Tibial nerve (tissue), 4 donors: ENCODE measurements around the gene TMCC1. TPM values are rescaled to one million over a fixed set of nuclear protein-coding genes. Genes with fewer than 3 reads are reported as not detected.

ENCODE experiments used
- DNase-seq, 2 donors: peaks; one replicate each; pipeline ENCODE4 v3.0.0-alpha.2; 2019; ENCODE audit warnings: low spot score in 2 of 2
- H3K27ac ChIP-seq, 4 donors: fragments of 200-600 bp; sonication (generic) in 3 of 4; one replicate each; pipeline ENCODE4 v1.5.1; 2017 to 2019; ENCODE audit warnings: mild to moderate bottlenecking in 1 of 4
- H3K27me3 ChIP-seq, 2 donors: fragments of 200-600 bp; sonication (generic) in 1 of 2; one replicate each; pipeline versions ENCODE4 v1.5.1 to v1.6.0; 2017 to 2019
- H3K36me3 ChIP-seq, 3 donors: fragments of 200-600 bp; sonication (generic); one replicate each; pipeline ENCODE4 v1.5.1; 2018 to 2019
- H3K4me1 ChIP-seq, 4 donors: fragments of 200-600 bp; sonication (generic) in 3 of 4; one replicate each; pipeline ENCODE4 v1.5.1; 2017 to 2019
- H3K4me3 ChIP-seq, 4 donors: fragments of 200-600 bp; sonication (generic) in 3 of 4; one replicate each; pipeline ENCODE4 v1.5.1; 2017 to 2019; ENCODE audit warnings: mild to moderate bottlenecking in 1 of 4, moderate library complexity in 1 of 4
- H3K9me3 ChIP-seq, 4 donors: fragments of 200-600 bp; sonication (generic) in 3 of 4; one replicate each; pipeline ENCODE4 v1.5.1; 2017 to 2019
- EP300 ChIP-seq, 2 donors: sonication (generic); formaldehyde crosslinking; IDR thresholded peaks; one replicate each; pipeline ENCODE4 v1.6.1; 2017; ENCODE audit warnings: antibody characterized with exemption in 2 of 2, mild to moderate bottlenecking in 1 of 2
- POLR2A ChIP-seq, 2 donors: fragments of 450-650 bp; IDR thresholded peaks; one replicate each; pipeline ENCODE4 v1.6.1; 2017; ENCODE audit warnings: antibody characterized with exemption in 2 of 2, mild to moderate bottlenecking in 2 of 2, moderate library complexity in 2 of 2
- WGBS, 2 donors: methylation state at CpG; one replicate each; pipeline ENCODE4 v1.1.5; 2018; 5-methylcytosine and 5-hydroxymethylcytosine counted together
- total RNA-seq, 4 donors: library from RNA; depleted of rRNA; stranded (reverse); fragments of >200 nt; gene quantifications; one replicate each; pipeline ENCODE4 v1.1.0, GENCODE V29; 2016
- TF ChIP-seq, protein P1 (sequence below), 5 experiments: fragments of 200-600 bp in 3 of 5; fragments of 450-650 bp in 2 of 5; sonication (generic) in 3 of 5; IDR thresholded peaks; one replicate each; pipeline ENCODE4 v1.5.1; 2016 to 2019; ENCODE audit warnings: antibody characterized with exemption in 5 of 5, mild to moderate bottlenecking in 3 of 5, moderate library complexity in 2 of 5

TMCC1 gene
- total RNA-seq, 4 donors from 2014 or later: 19.9 to 27.9 (median 23.1) TPM

DNA sequence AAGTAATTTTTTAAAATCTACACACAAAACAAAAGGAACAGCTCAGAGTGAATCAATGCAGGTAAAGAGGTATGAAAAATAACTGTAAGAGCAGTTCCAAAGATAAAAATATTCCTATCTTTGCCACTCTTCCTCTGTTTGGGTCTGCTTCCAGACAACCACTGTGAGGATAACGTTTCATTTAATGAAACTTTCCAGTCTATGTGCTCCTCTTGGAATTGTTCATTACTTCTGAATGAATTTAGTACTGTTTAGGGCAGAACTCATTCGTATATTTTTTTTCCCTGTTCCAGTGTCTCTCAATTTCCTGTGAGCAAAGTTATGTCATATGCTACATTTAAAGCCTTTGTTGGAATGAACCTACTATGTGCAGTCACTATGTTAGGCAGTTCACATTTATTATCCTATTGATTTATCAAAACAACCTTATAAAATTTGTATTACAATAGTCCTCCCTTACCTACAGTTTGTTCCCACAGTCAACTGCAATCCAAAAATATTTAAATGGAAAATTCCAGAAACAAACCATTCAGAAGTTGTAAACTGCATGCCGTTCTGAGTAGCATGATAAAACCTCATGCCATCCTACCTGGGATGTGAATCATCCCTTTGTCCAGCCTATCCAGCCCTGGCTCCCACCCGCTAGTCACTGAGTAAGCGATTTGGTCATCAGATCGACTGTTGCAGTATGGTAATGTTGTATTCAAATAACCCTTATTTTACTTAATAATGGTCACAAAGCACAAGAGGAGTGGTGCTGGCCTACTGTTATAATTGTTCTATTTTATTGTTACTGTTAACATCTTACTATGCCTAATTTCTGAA is 98.1 kb downstream of the TMCC1 start:
- no peaks in the 10 kb centered on the region for H3K36me3 ChIP-seq
- DNase-seq: no peak
- 67 to 72% methylated on average over 6 of the region's 6 CpGs for WGBS, 2 donors

DNA sequence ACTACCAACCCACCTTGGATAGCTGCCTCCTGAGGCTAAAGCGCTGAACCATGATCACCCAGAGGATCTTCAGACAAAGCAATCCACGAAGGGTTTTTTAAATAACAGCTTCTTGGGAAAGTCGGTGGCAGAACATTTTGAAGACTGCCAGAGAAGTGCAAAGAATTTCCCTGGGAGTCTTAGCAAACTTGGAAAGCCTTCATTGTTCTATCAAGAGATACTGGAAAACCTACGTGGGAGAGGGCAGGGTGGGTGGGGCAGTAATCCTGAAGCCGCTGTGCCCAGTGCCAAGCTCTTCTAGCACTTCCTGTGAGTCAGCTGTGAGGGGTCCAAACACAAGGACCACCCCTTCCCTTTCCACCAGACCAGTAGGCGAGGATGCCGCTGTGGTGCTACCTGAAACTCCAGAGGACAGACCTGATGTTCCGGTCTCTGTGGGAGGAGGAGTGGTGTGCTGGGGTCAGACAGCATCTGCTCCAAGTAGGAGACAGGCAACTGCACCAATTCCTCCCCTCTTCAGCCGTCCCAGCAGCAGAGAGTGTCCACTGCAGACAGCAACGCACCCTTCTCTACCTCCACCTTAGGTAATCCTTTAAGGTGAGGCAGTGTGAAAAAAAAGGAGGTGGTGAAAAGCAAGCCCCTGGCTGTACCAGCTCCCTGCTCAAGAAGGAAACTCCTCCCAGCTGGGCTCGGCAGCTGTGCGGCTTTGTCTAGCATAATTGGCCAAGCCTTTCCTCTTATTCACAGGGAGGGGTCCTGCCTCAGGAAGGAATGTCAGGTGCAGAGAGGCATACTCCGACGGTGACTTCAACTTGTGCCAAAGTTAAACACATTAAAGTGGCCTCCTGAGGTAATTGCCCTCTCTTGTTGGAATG is 99.0 kb downstream of the TMCC1 start:
- peak overlapping the region in 2 of 4 donors; percentile 38 to 61 for H3K27ac ChIP-seq

More for the DNA sequence above, 98.1 kb downstream of the TMCC1 start:
- Histone ChIP-seq H3K9me3 (no peaks in the 10 kb centered on the region), H3K27me3 (no peaks in the 10 kb centered on the region), H3K4me1 (peaks cover 0 to 33% (median 20%) of the 10 kb centered on the region in 4 donors), H3K27ac (peak overlapping the region in 1 of 4 donors; percentile 61), H3K4me3 (no peak overlapping the region)
- TF ChIP-seq EP300 (IDR thresholded peaks at IDR 0.05): no peak
- TF ChIP-seq POLR2A (IDR thresholded peaks at IDR 0.05): no peak
- TF ChIP-seq, protein P1, sequence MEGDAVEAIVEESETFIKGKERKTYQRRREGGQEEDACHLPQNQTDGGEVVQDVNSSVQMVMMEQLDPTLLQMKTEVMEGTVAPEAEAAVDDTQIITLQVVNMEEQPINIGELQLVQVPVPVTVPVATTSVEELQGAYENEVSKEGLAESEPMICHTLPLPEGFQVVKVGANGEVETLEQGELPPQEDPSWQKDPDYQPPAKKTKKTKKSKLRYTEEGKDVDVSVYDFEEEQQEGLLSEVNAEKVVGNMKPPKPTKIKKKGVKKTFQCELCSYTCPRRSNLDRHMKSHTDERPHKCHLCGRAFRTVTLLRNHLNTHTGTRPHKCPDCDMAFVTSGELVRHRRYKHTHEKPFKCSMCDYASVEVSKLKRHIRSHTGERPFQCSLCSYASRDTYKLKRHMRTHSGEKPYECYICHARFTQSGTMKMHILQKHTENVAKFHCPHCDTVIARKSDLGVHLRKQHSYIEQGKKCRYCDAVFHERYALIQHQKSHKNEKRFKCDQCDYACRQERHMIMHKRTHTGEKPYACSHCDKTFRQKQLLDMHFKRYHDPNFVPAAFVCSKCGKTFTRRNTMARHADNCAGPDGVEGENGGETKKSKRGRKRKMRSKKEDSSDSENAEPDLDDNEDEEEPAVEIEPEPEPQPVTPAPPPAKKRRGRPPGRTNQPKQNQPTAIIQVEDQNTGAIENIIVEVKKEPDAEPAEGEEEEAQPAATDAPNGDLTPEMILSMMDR (IDR thresholded peaks at IDR 0.05): no peak

DNA sequence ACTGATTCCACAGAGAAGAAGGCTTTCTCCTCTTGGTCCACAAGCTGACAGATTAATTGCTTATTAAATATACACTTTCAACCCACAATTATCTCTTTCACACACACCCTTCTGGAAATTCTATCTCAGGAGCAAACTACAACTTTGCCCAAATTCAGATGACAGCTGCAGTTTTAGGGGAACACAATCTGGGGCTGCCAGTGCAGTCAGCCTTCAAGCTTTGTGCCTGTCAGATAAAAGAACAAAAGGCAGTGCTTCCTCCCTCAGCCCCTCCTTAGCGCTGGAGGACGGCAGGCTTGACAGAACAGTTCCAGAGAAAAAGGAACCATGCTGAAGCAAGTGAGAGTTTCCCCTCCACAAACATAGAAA is 99.6 kb downstream of the TMCC1 start:
- no peaks in the 10 kb centered on the region for H3K9me3 ChIP-seq
- no peaks in the 10 kb centered on the region for H3K27me3 ChIP-seq
- no peak for DNase-seq
- no peaks in the 10 kb centered on the region for H3K36me3 ChIP-seq
- TF ChIP-seq, protein P1 (IDR thresholded peaks at IDR 0.05): no peak
- TF ChIP-seq EP300 (IDR thresholded peaks at IDR 0.05) (no peak), POLR2A (IDR thresholded peaks at IDR 0.05) (no peak)
- H3K4me1 ChIP-seq: peaks cover 0 to 33% (median 20%) of the 10 kb centered on the region in 4 donors
- 9 to 24% methylated on average over 2 of the region's 2 CpGs for WGBS, 2 donors
- peak overlapping the region in 2 of 4 donors; percentile 3 to 6 for H3K4me3 ChIP-seq
- H3K27ac ChIP-seq: peak overlapping the region in 2 of 4 donors; percentile 38 to 61

More for the DNA sequence above, 99.0 kb downstream of the TMCC1 start:
- H3K4me3 ChIP-seq: peak overlapping the region in 2 of 4 donors; percentile 3 to 6
- 18 to 23% methylated on average over 14 of the region's 14 CpGs for WGBS, 2 donors
- peaks cover 0 to 33% (median 20%) of the 10 kb centered on the region in 4 donors for H3K4me1 ChIP-seq
- DNase-seq: no peak
- TF ChIP-seq POLR2A (IDR thresholded peaks at IDR 0.05): no peak
- H3K9me3 ChIP-seq: no peaks in the 10 kb centered on the region
- H3K27me3 ChIP-seq: no peaks in the 10 kb centered on the region
- no peaks in the 10 kb centered on the region for H3K36me3 ChIP-seq

DNA sequence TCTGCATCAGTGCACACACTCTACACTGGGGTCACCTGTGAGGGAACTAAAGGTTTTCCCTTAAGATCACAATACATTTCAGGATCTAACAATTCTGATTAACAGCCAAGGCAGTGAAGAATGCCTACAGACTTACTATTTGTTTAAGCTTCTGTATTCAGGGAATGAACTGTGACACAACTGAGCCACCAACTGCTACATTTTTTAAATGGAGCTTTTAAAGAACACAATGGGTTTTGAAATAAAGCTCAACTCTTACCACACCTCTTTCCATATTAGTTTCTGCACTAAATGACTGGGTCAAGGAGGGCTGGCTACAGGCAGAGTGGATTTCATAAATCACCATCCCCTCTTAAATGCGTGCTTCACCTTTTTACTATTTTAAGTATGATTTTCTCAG is 100.2 kb downstream of the TMCC1 start:
- Histone ChIP-seq H3K4me3 (no peak overlapping the region), H3K27me3 (no peaks in the 10 kb centered on the region), H3K36me3 (no peaks in the 10 kb centered on the region), H3K4me1 (peaks cover 0 to 29% (median 20%) of the 10 kb centered on the region in 4 donors), H3K27ac (no peak overlapping the region), H3K9me3 (no peaks in the 10 kb centered on the region)
- TF ChIP-seq, protein P1 (IDR thresholded peaks at IDR 0.05): no peak
- TF ChIP-seq POLR2A (IDR thresholded peaks at IDR 0.05): no peak
- WGBS, 2 donors: 85 to 91% methylated on average over 1 of the region's 1 CpG
- DNase-seq: no peak

DNA sequence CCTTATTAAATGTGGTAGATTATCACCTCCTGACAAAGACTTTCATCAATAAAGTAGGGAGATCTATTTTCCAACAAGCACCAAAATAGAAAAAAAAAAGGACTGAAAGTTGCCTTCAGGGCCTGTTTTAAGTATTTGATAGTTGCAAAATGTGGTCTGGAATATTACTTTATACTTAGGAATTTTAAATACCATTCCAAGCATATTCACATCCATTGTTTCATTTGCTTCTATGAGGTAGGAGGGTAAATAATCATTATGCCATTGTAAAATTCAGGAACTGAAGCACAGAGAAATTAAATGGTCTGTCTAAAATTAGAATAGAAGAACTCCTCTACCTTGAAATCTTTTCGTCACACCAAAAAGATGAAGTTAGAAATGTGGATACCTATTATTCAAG is 110.0 kb downstream of the TMCC1 start:
- Histone ChIP-seq H3K27me3 (no peaks in the 10 kb centered on the region), H3K4me1 (peaks cover 0 to 13% (median 3%) of the 10 kb centered on the region in 4 donors), H3K4me3 (no peak overlapping the region), H3K9me3 (no peaks in the 10 kb centered on the region), H3K36me3 (no peaks in the 10 kb centered on the region), H3K27ac (no peak overlapping the region)
- TF ChIP-seq EP300 (IDR thresholded peaks at IDR 0.05) (no peak), POLR2A (IDR thresholded peaks at IDR 0.05) (no peak)
- TF ChIP-seq, protein P1 (IDR thresholded peaks at IDR 0.05): no peak
- WGBS, 2 donors: 84 to 89% methylated on average over 1 of the region's 1 CpG
- no peak for DNase-seq
